HFF-Myc (cell line): ENCODE measurements around the gene PPIL6.

ENCODE experiments used
- DNase-seq: peaks from one replicate; pipeline ENCODE4 v3.0.0-alpha.2; 2011; ENCODE audit warnings: low read depth; ENCODE audit errors: extremely low read depth
- H3K4me3 ChIP-seq: replicated peaks from 2 replicates; pipeline ENCODE4 v1.5.1; 2011; ENCODE audit warnings: low read depth, mild to moderate bottlenecking, control low read depth, low read length
- CTCF ChIP-seq: IDR thresholded peaks from 2 replicates; pipeline ENCODE4 v1.5.1; 2012; ENCODE audit warnings: mild to moderate bottlenecking, low read depth, low read length, control low read depth; ENCODE audit errors: missing control alignments

Gene PPIL6

GRCh38 chr6:109457562-109457996 lies 17.2 kb upstream of the PPIL6 start:
- DNase-seq: no peak
- 0 out of 2 replicates have a peak overlapping the region, but pooled peaks have one; percentile 75 for H3K4me3 ChIP-seq
- no peak for TF ChIP-seq CTCF

GRCh38 chr6:109456710-109457561 lies 16.5 kb upstream of the PPIL6 start:
- TF ChIP-seq CTCF: no peak
- no peak for DNase-seq
- peak overlapping the region; percentile 75 for H3K4me3 ChIP-seq

GRCh38 chr6:109456111-109456583 lies 15.7 kb upstream of the PPIL6 start:
- peak overlapping the region; percentile 75 for H3K4me3 ChIP-seq
- TF ChIP-seq CTCF: peak; percentile 1
- no peak for DNase-seq

GRCh38 chr6:109455437-109456110 lies 15.1 kb upstream of the PPIL6 start, which contains the start of gene MICAL1:
Gene MICAL1, minus strand, starts transcription at chr6:109455772. Its CDS starts 1,576 bp downstream, at chr6:109454196.
- DNase-seq: no peak
- TF ChIP-seq CTCF: peak; percentile 15
- peak within 1 kb of the TSS; percentile 75 for H3K4me3 ChIP-seq

- no peak for TF ChIP-seq CTCF
- DNase-seq: no peak
These were observed 14.3 kb upstream of the PPIL6 start for GRCh38 chr6:109454496-109455436.

GRCh38 chr6:109453594-109454495 lies 13.4 kb upstream of the PPIL6 start:
- DNase-seq: no peak
- H3K4me3 ChIP-seq: peak overlapping the region; percentile 75
- TF ChIP-seq CTCF: no peak

More at GRCh38 chr6:109454496-109455436, 14.3 kb upstream of the PPIL6 start:
- peak overlapping the region; percentile 75 for H3K4me3 ChIP-seq
